ENCODE results near the gene MGLL. TPM values are rescaled to one million over a fixed set of nuclear protein-coding genes. Genes with fewer than 3 reads are reported as not detected.

MGLL gene
- total and polyA plus RNA-seq, 9 of the 15 experiments (the other 6 are each of a cell fraction or from before 2014, with no cell fraction given), result 0.12 to 0.32 (median 0.18) TPM; not detected in 6

- ChIA-PET CTCF (ENCODE audit: low intra/inter-chr PET ratio) (no interaction called here), POLR2A (interaction anchor here (0.5 to 0.6 kb wide), 2 partner anchors 129 to 144 kb away, joined by 3 read pairs; partner anchors contain the start of gene ABTB1)
- no peaks in the 10 kb centered on the region for H3K79me2 ChIP-seq (ENCODE audit: control insufficient read depth, insufficient read depth, low read length)
- DNase-seq (ENCODE audit: extremely low read depth in 1 of 4, low spot score in 3 of 4) (no peak), ATAC-seq (no peak), FAIRE-seq (no peak)
- no TSS peak for BruUV-seq (replicated peaks)
- peaks cover 10 to 57% of the 10 kb centered on the region in 2 experiments for H3K27me3 ChIP-seq (ENCODE audit: control insufficient read depth in 2 of 2, insufficient read depth in 2 of 2, low read length in 2 of 2)
- no peaks in the 10 kb centered on the region; a peak in 1 of 5 replicates for H3K4me1 ChIP-seq (replicated peaks in 1 of 2; ENCODE audit: control insufficient read depth in 2 of 2, insufficient read depth in 2 of 2, low read length in 2 of 2)
- no peak overlapping the region for H2AFZ ChIP-seq (ENCODE audit: low read depth, low read length)
- H3K9ac ChIP-seq (ENCODE audit: insufficient read depth in 1 of 2, low read depth in 2 of 2, low read length in 2 of 2), result no peak overlapping the region
- H3K27ac ChIP-seq (ENCODE audit: extremely low read depth, low read depth, low read length), result no peak overlapping the region
- WGBS (ENCODE audit: insufficient coverage, low coverage, missing lambda C conversion rate), result 2% methylated on average over 5 of the region's 11 CpGs
- H3K9me1 ChIP-seq (ENCODE audit: control insufficient read depth, insufficient read depth, low read length), result no peaks in the 10 kb centered on the region
- H3K4me3 ChIP-seq, result no peak overlapping the region
- H3K9me3 ChIP-seq (replicated peaks; ENCODE audit: control insufficient read depth, insufficient read depth, low read depth, low read length), result no peaks in the 10 kb centered on the region
- H4K20me1 ChIP-seq (replicated peaks; ENCODE audit: control insufficient read depth, insufficient read depth, low read length), result no peaks in the 10 kb centered on the region
- H3K4me2 ChIP-seq (ENCODE audit: insufficient read depth, low read length), result no peak overlapping the region
- intact Hi-C loops (cut with micrococcal nuclease) (no loop called here), in situ Hi-C loops (cut with MboI) (no loop called here)
- no peaks in the 10 kb centered on the region for H3K36me3 ChIP-seq (ENCODE audit: control insufficient read depth, insufficient read depth, low read length)
- TF ChIP-seq ZNF785 (CRISPR knock-in tag; IDR thresholded peaks at IDR 0.05) (no peak), PHF8 (IDR thresholded peaks at IDR 0.05; ENCODE audit: borderline replicate concordance, low read length) (no peak), ZNF444 (CRISPR knock-in tag; IDR thresholded peaks at IDR 0.05) (no peak), HMGXB4 (CRISPR knock-in tag; IDR thresholded peaks at IDR 0.05) (no peak), ZNF589 (CRISPR knock-in tag; IDR thresholded peaks at IDR 0.05; ENCODE audit: low read depth) (no peak), ZNF79 (CRISPR knock-in tag; IDR thresholded peaks at IDR 0.05; ENCODE audit: low read depth) (no peak), ZNF121 (CRISPR knock-in tag; conservative IDR thresholded peaks at IDR 0.05) (no peak), ZNF57 (CRISPR knock-in tag; IDR thresholded peaks at IDR 0.05) (no peak), PHF21A (IDR thresholded peaks at IDR 0.05; ENCODE audit: borderline replicate concordance, low read depth) (no peak), BRD4 (IDR thresholded peaks at IDR 0.05) (no peak), KLF16 (IDR thresholded peaks at IDR 0.05) (no peak), NR4A1 (CRISPR knock-in tag; IDR thresholded peaks at IDR 0.05) (no peak), NR4A1 (tag; IDR thresholded peaks at IDR 0.05) (no peak), ZC3H4 (CRISPR knock-in tag; IDR thresholded peaks at IDR 0.05; ENCODE audit: borderline replicate concordance) (no peak), FOSL1 (tag; conservative IDR thresholded peaks at IDR 0.05) (no peak), ZNF133 (CRISPR knock-in tag; IDR thresholded peaks at IDR 0.05) (no peak), ZFP36 (IDR thresholded peaks at IDR 0.05; ENCODE audit: low read depth, low read length, partially characterized antibody) (no peak), THRA (IDR thresholded peaks at IDR 0.05) (no peak), SMARCB1 (IDR thresholded peaks at IDR 0.05; ENCODE audit: insufficient read length, low read depth) (no peak)
Measured at GRCh38 chr3:127816783-127817405, 5.4 kb downstream of the MGLL start.
